RKO (cell line): ENCODE results near the gene MAP3K2.

Experiments used
- DNase-seq: peaks from one replicate; pipeline ENCODE4 v3.0.0-alpha.2; 2016; ENCODE audit warnings: low spot score

The MAP3K2 gene

DNA sequence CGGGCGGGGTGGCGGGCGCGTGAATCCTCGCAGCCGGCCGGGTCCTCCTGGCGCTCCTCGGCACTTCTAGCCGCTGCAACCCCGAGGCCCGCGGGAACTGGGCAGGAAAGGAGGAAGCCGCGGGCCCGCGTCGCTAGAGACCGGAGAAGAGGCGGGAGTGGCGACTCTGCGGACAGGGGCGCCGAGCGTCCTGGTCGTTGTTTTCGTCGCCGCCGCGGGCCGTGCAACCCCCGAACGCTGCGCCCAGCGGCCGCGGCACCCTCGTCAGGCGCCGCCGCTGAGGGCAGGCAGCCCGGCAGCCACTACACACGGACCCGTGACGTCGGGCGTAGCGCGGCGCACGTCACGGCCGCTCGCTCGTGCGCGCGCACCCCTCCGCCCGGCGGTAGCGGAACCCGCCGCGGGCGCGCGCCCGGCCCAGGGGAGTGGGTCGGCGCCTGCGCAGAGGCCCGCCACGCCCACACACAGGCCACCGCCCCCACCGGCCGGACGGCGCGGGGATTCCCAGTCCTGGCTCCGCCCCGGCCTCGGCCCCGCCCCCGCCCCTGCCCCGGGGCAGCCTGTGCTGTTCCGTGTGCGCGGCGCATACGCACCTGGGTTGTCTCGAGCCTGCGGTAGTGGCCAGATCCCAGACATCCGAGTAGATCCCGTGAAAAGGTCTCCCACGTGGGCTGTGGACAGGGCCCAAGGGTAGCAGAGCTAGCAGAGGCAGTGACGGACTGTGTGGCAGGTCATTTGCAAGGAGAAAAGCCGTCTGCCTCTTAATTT, at the start of gene MAP3K2:
Gene MAP3K2 (minus strand): TSS at position 321 of the 768 bp plus-strand sequence. CDS start 44,846 bp downstream, outside the sequence.
- DNase-seq, result peak; percentile 90

DNA sequence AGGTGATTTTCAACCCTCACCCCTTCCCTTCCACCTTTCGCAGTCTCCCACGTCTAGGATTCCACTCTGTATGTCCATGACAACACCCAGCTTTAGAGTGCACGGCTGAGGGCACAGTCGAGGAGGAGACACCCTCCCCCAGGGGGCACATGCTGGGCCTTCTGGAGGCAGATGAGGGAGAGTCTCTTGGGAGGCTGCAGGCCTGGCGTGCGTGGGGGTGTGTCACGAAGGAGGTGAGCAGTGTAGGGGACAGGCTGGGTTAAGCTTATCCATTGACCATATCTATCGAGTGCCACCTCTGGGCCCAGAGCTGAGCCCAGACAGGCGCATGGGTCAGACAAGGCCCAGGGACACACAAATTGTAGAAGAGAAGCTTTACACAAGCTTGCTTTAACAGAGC, 49.3 kb upstream of the MAP3K2 start:
- no peak for DNase-seq

- DNase-seq, result no peak
Observed at GRCh38 chr2:127434515-127434914, 46.7 kb upstream of the MAP3K2 start.

- no peak for DNase-seq
Observed at GRCh38 chr2:127431408-127432023, 43.7 kb upstream of the MAP3K2 start.

DNA sequence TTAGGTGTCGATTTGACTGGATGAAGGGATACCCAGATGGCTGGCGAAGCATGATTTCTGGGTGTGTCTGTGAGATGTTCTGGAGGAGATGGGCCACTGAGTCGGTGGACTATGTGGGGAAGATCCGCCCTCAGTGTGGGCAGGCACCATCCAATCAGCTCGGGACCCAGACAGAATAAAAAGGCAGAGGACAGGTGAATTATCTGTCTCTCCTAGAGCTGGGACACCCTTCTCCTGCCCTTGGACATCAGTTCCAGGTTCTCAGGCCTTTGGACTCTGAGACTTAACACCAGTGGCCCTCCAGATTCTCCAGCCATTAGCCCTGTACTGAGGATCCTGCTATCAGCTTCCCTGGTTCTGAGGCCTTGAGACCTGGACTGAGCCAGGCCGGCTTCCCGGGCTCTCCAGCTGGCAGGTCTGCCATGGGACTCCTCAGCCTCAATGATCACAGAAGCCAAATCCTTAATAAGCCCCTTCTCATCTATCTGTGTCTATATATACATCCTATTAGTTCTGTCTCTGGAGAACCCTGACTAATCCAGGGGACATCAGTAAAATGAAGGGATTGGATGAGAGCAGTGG, 42.2 kb upstream of the MAP3K2 start:
- DNase-seq, result no peak

- DNase-seq, result no peak
Observed at GRCh38 chr2:127429291-127429690, 41.5 kb upstream of the MAP3K2 start.

DNA sequence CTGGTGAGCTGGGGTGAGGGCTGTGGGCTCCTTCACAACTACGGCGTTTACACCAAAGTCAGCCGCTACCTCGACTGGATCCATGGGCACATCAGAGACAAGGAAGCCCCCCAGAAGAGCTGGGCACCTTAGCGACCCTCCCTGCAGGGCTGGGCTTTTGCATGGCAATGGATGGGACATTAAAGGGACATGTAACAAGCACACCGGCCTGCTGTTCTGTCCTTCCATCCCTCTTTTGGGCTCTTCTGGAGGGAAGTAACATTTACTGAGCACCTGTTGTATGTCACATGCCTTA, 41.0 kb upstream of the MAP3K2 start:
- DNase-seq, result no peak

GRCh38 chr2:127428057-127428814, 40.5 kb upstream of the MAP3K2 start:
- no peak for DNase-seq

GRCh38 chr2:127427376-127428056, 39.7 kb upstream of the MAP3K2 start:
- DNase-seq, result no peak

- DNase-seq, result no peak
Observed at GRCh38 chr2:127426501-127427354, 39.0 kb upstream of the MAP3K2 start.

DNA sequence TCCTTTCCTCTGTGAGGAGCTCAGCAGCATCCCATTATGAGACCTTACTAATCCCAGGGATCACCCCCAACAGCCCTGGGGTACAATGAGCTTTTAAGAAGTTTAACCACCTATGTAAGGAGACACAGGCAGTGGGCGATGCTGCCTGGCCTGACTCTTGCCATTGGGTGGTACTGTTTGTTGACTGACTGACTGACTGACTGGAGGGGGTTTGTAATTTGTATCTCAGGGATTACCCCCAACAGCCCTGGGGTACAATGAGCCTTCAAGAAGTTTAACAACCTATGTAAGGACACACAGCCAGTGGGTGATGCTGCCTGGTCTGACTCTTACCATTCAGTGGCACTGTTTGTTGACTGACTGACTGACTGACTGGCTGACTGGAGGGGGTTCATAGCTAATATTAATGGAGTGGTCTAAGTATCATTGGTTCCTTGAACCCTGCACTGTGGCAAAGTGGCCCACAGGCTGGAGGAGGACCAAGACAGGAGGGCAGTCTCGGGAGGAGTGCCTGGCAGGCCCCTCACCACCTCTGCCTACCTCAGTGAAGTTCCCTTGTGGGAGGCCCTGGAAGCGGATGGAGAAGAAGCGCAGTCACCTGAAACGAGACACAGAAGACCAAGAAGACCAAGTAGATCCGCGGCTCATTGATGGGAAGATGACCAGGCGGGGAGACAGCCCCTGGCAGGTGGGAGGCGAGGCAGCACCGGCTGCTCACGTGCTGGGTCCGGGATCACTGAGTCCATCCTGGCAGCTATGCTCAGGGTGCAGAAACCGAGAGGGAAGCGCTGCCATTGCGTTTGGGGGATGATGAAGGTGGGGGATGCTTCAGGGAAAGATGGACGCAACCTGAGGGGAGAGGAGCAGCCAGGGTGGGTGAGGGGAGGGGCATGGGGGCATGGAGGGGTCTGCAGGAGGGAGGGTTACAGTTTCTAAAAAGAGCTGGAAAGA, 38.0 kb upstream of the MAP3K2 start:
- DNase-seq, result no peak

GRCh38 chr2:127424598-127425520, 37.1 kb upstream of the MAP3K2 start:
- peak; percentile 28 for DNase-seq

DNA sequence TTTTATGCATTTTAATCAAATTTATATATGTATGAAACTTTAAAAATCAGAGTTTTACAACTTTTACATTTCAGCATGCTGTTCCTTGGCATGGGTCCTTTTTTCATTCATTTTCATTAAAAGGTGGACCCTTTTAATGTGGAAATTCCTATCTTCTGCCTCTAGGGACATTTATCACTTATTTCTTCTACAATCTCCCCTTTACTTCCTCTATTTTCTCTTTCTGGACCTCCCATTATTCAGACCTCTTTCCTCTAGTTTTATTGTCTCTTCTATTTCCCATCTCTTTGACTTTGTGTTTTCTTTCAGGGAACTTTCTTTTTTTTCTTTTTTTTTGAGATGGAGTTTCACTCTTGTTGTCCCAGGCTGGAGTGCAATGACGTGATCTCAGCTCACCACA, 36.1 kb upstream of the MAP3K2 start:
- DNase-seq, result peak; percentile 21

- no peak for DNase-seq
Observed at GRCh38 chr2:127423478-127423843, 35.7 kb upstream of the MAP3K2 start.

- no peak for DNase-seq
Observed at GRCh38 chr2:127422559-127423477, 35.0 kb upstream of the MAP3K2 start.

GRCh38 chr2:127421871-127422558, 34.2 kb upstream of the MAP3K2 start:
- DNase-seq, result no peak

- DNase-seq, result no peak
Observed at GRCh38 chr2:127421116-127421800, 33.5 kb upstream of the MAP3K2 start.
